GM12891 (cell line): Measurements from ENCODE around the gene NRP2.

ENCODE experiments used
- PAX5 ChIP-seq: IDR thresholded peaks from 2 replicates; pipeline ENCODE4 v1.6.1; 2011; ENCODE audit warnings: low read length, moderate library complexity, mild to moderate bottlenecking; ENCODE audit not compliant: insufficient read depth, severe bottlenecking
- POLR2A ChIP-seq: IDR thresholded peaks from 2 replicates; pipeline ENCODE4 v1.6.1; 2011; ENCODE audit warnings: low read depth, low read length, control low read depth
- POLR2AphosphoS5 ChIP-seq: IDR thresholded peaks from 2 replicates; pipeline ENCODE4 v1.6.1; 2011; ENCODE audit warnings: low read depth, low read length, control low read depth
- SPI1 ChIP-seq: IDR thresholded peaks from 2 replicates; pipeline ENCODE4 v1.6.1; 2011; ENCODE audit warnings: low read depth, low read length, control low read depth
- TAF1 ChIP-seq: IDR thresholded peaks from 2 replicates; pipeline ENCODE4 v1.6.1; 2011; ENCODE audit warnings: low read depth, low read length, control low read depth

GRCh38 chr2:205651719-205652118 lies 30.6 kb upstream of the NRP2 start:
- TF ChIP-seq POLR2A (no peak), POLR2AphosphoS5 (no peak), TAF1 (no peak), SPI1 (no peak), PAX5 (no peak)
